ENCODE measurements around the gene ZNF780A.
"Not testable (repeated sequence)": the region's sequence is repeated elsewhere in the genome, so short reads cannot be mapped to it uniquely, and the experiment has no call there.

Gene ZNF780A

GRCh38 chr19:40090241-40091204, at the start of gene ZNF780A:
ZNF780A (minus strand) TSS chr19:40090943; CDS start chr19:40084753, 6,190 bp downstream.
- peak; percentile 89 for DNase-seq

GRCh38 chr19:40139533-40140287, 49.0 kb upstream of the ZNF780A start:
- peak; percentile 83 for DNase-seq

GRCh38 chr19:40136818-40137217, 46.1 kb upstream of the ZNF780A start:
- no peak for DNase-seq

GRCh38 chr19:40134866-40135265, 44.1 kb upstream of the ZNF780A start:
- DNase-seq = no peak

- peak; percentile 18 for DNase-seq
Measured at GRCh38 chr19:40133491-40133890, 42.7 kb upstream of the ZNF780A start.

GRCh38 chr19:40130013-40130412, 39.3 kb upstream of the ZNF780A start:
- DNase-seq = no peak

GRCh38 chr19:40129425-40129824, 38.7 kb upstream of the ZNF780A start:
- DNase-seq = no peak

- no peak for DNase-seq
Measured at GRCh38 chr19:40128991-40129390, 38.2 kb upstream of the ZNF780A start.

GRCh38 chr19:40119380-40119779, 28.6 kb upstream of the ZNF780A start:
- DNase-seq = no peak

- not testable (repeated sequence) for DNase-seq
Measured at GRCh38 chr19:40118638-40119037, 27.9 kb upstream of the ZNF780A start.

GRCh38 chr19:40116075-40116474, 25.3 kb upstream of the ZNF780A start:
- DNase-seq = no peak

GRCh38 chr19:40114119-40114518, 23.4 kb upstream of the ZNF780A start:
- DNase-seq = not testable (repeated sequence)

- not testable (repeated sequence) for DNase-seq
Measured at GRCh38 chr19:40112271-40112670, 21.5 kb upstream of the ZNF780A start.

GRCh38 chr19:40110570-40110969, 19.8 kb upstream of the ZNF780A start:
- peak; percentile 34 for DNase-seq

- DNase-seq = no peak
Measured at GRCh38 chr19:40104754-40105153, 14.0 kb upstream of the ZNF780A start.

GRCh38 chr19:40103600-40103999, 12.9 kb upstream of the ZNF780A start:
- no peak for DNase-seq

- DNase-seq = no peak
Measured at GRCh38 chr19:40101813-40102212, 11.1 kb upstream of the ZNF780A start.

GRCh38 chr19:40093416-40093815, 2.7 kb upstream of the ZNF780A start:
- no peak for DNase-seq

GRCh38 chr19:40091205-40092129, 724 bp upstream of the ZNF780A start:
- DNase-seq = peak; percentile 45

- DNase-seq = peak; percentile 23
Measured at GRCh38 chr19:40089462-40089861, 1.3 kb downstream of the ZNF780A start.

- no peak for DNase-seq
Measured at GRCh38 chr19:40088299-40089047, 2.3 kb downstream of the ZNF780A start.

- no peak for DNase-seq
Measured at GRCh38 chr19:40084948-40085347, 5.8 kb downstream of the ZNF780A start.

Measured in DMS53 (cell line).